PC-9 (cell line): Measurements from ENCODE around the gene SON. TPM values are rescaled to one million over a fixed set of nuclear protein-coding genes. Genes with fewer than 3 reads are reported as not detected.
"Not testable (repeated sequence)": the region's sequence is repeated elsewhere in the genome, so short reads cannot be mapped to it uniquely, and the experiment has no call there.

Experiments
- BruUV-seq: library from RNA; stranded (reverse); fragments of 400-500 nt; replicated peaks from 2 replicates; lab custom pipeline; 2021; lab: Mats Ljungman, UMichigan
- CTCF ChIA-PET: fragments of 300-600 bp; sonication (Branson Sonifier 250); formaldehyde crosslinking; loops from one replicate; lab custom pipeline; 2022; ENCODE audit warnings: antibody characterized with exemption; lab: Charles Lee
- POLR2A ChIA-PET: fragments of 300-600 bp; sonication (Branson Sonifier 250); formaldehyde crosslinking; loops from one replicate; lab custom pipeline; 2022; ENCODE audit warnings: antibody characterized with exemption; ENCODE audit not compliant: unreplicated experiment; lab: Charles Lee
- DNase-seq, 2 experiments: peaks; one replicate each; pipeline versions ENCODE4 v3.0.0 to v3.0.0-alpha.2; 2015 to 2022; ENCODE audit warnings: mixed read lengths in 1 of 2
- H2AFZ ChIP-seq: fragments of 200-600 bp; sonication (generic); 2 replicates; pipeline ENCODE4 v1.8.1; 2017; ENCODE audit warnings: antibody characterized with exemption
- H3F3A ChIP-seq: fragments of 200-600 bp; sonication (generic); 2 replicates; pipeline ENCODE4 v1.8.1; 2017; ENCODE audit warnings: antibody characterized with exemption, mild to moderate bottlenecking, low read depth; ENCODE audit not compliant: insufficient read depth
- H3K27ac ChIP-seq: fragments of 200-600 bp; sonication (generic); 2 replicates; pipeline ENCODE4 v1.6.1; 2016; ENCODE audit warnings: mixed run types
- H3K27me3 ChIP-seq: fragments of 200-600 bp; sonication (generic); 2 replicates; pipeline ENCODE4 v1.6.1; 2016; ENCODE audit warnings: low read depth, mixed run types; ENCODE audit not compliant: insufficient read depth
- H3K36me3 ChIP-seq: fragments of 200-600 bp; sonication (generic); 2 replicates; pipeline ENCODE4 v1.6.1; 2016; ENCODE audit warnings: low read depth, mixed run types
- H3K4me1 ChIP-seq: fragments of 200-600 bp; sonication (generic); replicated peaks from 2 replicates; pipeline ENCODE4 v1.6.1; 2016; ENCODE audit warnings: mixed run types; ENCODE audit not compliant: insufficient read depth
- H3K4me2 ChIP-seq: fragments of 200-600 bp; sonication (generic); 2 replicates; pipeline ENCODE4 v1.6.1; 2017; ENCODE audit warnings: mixed run types
- H3K4me3 ChIP-seq: fragments of 200-600 bp; sonication (generic); 2 replicates; pipeline ENCODE4 v1.6.1; 2016; ENCODE audit warnings: mixed run types
- H3K79me2 ChIP-seq: fragments of 200-600 bp; sonication (generic); 2 replicates; pipeline ENCODE4 v1.6.1; 2017; ENCODE audit warnings: low read depth, mixed run types
- H3K9me2 ChIP-seq: fragments of 200-600 bp; sonication (generic); 2 replicates; pipeline ENCODE4 v1.8.1; 2017; ENCODE audit warnings: mild to moderate bottlenecking; ENCODE audit not compliant: insufficient read depth
- H3K9me3 ChIP-seq: fragments of 200-600 bp; sonication (generic); 2 replicates; pipeline ENCODE4 v1.8.1; 2016; ENCODE audit warnings: low read depth; ENCODE audit not compliant: insufficient read depth
- H4K20me1 ChIP-seq: fragments of 200-600 bp; sonication (generic); 2 replicates; pipeline ENCODE4 v1.8.1; 2017; ENCODE audit not compliant: insufficient read depth
- CTCF ChIP-seq: fragments of 200-600 bp; sonication (generic); conservative IDR thresholded peaks from 2 replicates; pipeline ENCODE4 v1.6.1; 2017; ENCODE audit warnings: mixed run types, antibody characterized with exemption, mild to moderate bottlenecking, moderate library complexity
- EZH2 ChIP-seq: fragments of 200-600 bp; sonication (generic); IDR thresholded peaks from 2 replicates; pipeline ENCODE4 v1.8.0; 2017; ENCODE audit warnings: antibody characterized with exemption, low read depth
- intact Hi-C: fragments of 100-400 bp; cut with micrococcal nuclease; formaldehyde crosslinking; loops from one replicate; pipeline ENCODE4 v1.10.0; 2022; ENCODE audit not compliant: unreplicated experiment
- total RNA-seq: library from RNA; stranded (reverse); gene quantifications from 2 replicates; pipeline ENCODE4 v1.2.3, GENCODE V29; 2021

SON gene
- total RNA-seq, 1 experiment from 2014 or later: 158 TPM

- intact Hi-C loops: no loop called here
- Histone ChIP-seq H3K4me1 (no peaks in the 10 kb centered on the region), H3F3A (no peaks in the 10 kb centered on the region), H3K27me3 (no peaks in the 10 kb centered on the region), H4K20me1 (no peaks in the 10 kb centered on the region), H3K36me3 (no peaks in the 10 kb centered on the region), H3K27ac (no peak overlapping the region), H3K9me2 (no peaks in the 10 kb centered on the region), H2AFZ (no peak overlapping the region), H3K9me3 (no peaks in the 10 kb centered on the region), H3K4me3 (no peak overlapping the region), H3K4me2 (no peak overlapping the region), H3K79me2 (no peaks in the 10 kb centered on the region)
- no peak for TF ChIP-seq CTCF
- no peak for TF ChIP-seq EZH2
- BruUV-seq: no TSS peak
- ChIA-PET POLR2A (no interaction called here), CTCF (no interaction called here)
- DNase-seq: no peak
Observed at GRCh38 chr21:33618407-33618806, 75.6 kb downstream of the SON start.

GRCh38 chr21:33619726-33620125 lies 76.9 kb downstream of the SON start:
- H2AFZ ChIP-seq: no peak overlapping the region
- intact Hi-C loops: no loop called here
- no peak for TF ChIP-seq EZH2
- no peak for TF ChIP-seq CTCF
- no TSS peak for BruUV-seq
- no peaks in the 10 kb centered on the region for H3K9me3 ChIP-seq
- no peaks in the 10 kb centered on the region for H4K20me1 ChIP-seq
- no peak overlapping the region for H3K4me2 ChIP-seq
- H3K9me2 ChIP-seq: no peaks in the 10 kb centered on the region
- H3F3A ChIP-seq: no peaks in the 10 kb centered on the region
- H3K27me3 ChIP-seq: no peaks in the 10 kb centered on the region
- H3K27ac ChIP-seq: no peak overlapping the region
- H3K4me3 ChIP-seq: no peak overlapping the region
- no peaks in the 10 kb centered on the region for H3K79me2 ChIP-seq
- DNase-seq: no peak
- CTCF ChIA-PET: interaction anchor here (0.6 to 0.7 kb wide), 2 partner anchors 46 to 466 kb away, joined by 3 to 9 read pairs; no protein-coding TSS in a partner anchor
- no peaks in the 10 kb centered on the region for H3K4me1 ChIP-seq
- no peaks in the 10 kb centered on the region for H3K36me3 ChIP-seq
- POLR2A ChIA-PET: no interaction called here

- Histone ChIP-seq H3K4me2 (no peak overlapping the region), H3K9me2 (no peaks in the 10 kb centered on the region), H3K9me3 (no peaks in the 10 kb centered on the region), H3K79me2 (no peaks in the 10 kb centered on the region), H3K4me1 (no peaks in the 10 kb centered on the region), H3K27ac (no peak overlapping the region), H4K20me1 (no peaks in the 10 kb centered on the region), H3K27me3 (no peaks in the 10 kb centered on the region), H3K4me3 (no peak overlapping the region), H2AFZ (no peak overlapping the region), H3F3A (no peaks in the 10 kb centered on the region), H3K36me3 (no peaks in the 10 kb centered on the region)
- TF ChIP-seq EZH2 (no peak), CTCF (no peak)
- no TSS peak for BruUV-seq
- DNase-seq: no peak
- intact Hi-C loops: no loop called here
- ChIA-PET CTCF (no interaction called here), POLR2A (no interaction called here)
Observed at GRCh38 chr21:33622253-33622652, 79.4 kb downstream of the SON start.

- POLR2A ChIA-PET, BruUV-seq, H3K4me2 ChIP-seq, H3K4me3 ChIP-seq, DNase-seq, H3F3A ChIP-seq, H3K79me2 ChIP-seq, CTCF ChIA-PET, H2AFZ ChIP-seq, H3K27me3 ChIP-seq, H3K4me1 ChIP-seq, intact Hi-C loops, H3K9me2 ChIP-seq, H4K20me1 ChIP-seq, H3K27ac ChIP-seq, H3K9me3 ChIP-seq, H3K36me3 ChIP-seq: not testable (repeated sequence)
Observed at GRCh38 chr21:33626151-33626550, 83.3 kb downstream of the SON start.
